Panc1 (cell line): ENCODE data around the gene ZP4. TPM values are rescaled to one million over a fixed set of nuclear protein-coding genes. Genes with fewer than 3 reads are reported as not detected.

Experiments
- ATAC-seq: fragments of 200-7000 bp; cut with Tn5 transposase; 2 replicates; pipeline ENCODE4 v1.9.1; 2020; ENCODE audit warnings: mild to moderate bottlenecking, moderate library complexity
- BruUV-seq: library from RNA; stranded (reverse); fragments of 400-500 nt; replicated peaks from 2 replicates; lab custom pipeline; 2021; lab: Mats Ljungman, UMichigan
- CTCF ChIA-PET: fragments of 300-600 bp; sonication (Branson Sonifier 250); formaldehyde crosslinking; loops from one replicate; lab custom pipeline; 2022; ENCODE audit warnings: antibody characterized with exemption; lab: Charles Lee
- POLR2A ChIA-PET: fragments of 300-600 bp; sonication (Branson Sonifier 250); formaldehyde crosslinking; loops from one replicate; lab custom pipeline; 2022; ENCODE audit warnings: antibody characterized with exemption; lab: Charles Lee
- DNase-seq: peaks from one replicate; pipeline ENCODE4 v3.0.0-alpha.2; 2010; ENCODE audit warnings: low read depth, low spot score
- H3K27ac ChIP-seq: 2 replicates; pipeline ENCODE4 v1.5.1; 2011; ENCODE audit warnings: mild to moderate bottlenecking, low read length, inconsistent platforms
- H3K27me3 ChIP-seq: fragments of 200-500 bp; sonication (Bioruptor generic); 2 replicates; pipeline ENCODE4 v1.6.0; 2014; ENCODE audit warnings: low read length, inconsistent platforms; ENCODE audit not compliant: control insufficient read depth, insufficient read depth
- H3K36me3 ChIP-seq: fragments of 200-500 bp; sonication (Bioruptor generic); 2 replicates; pipeline ENCODE4 v1.5.1; 2014; ENCODE audit warnings: inconsistent platforms, mild to moderate bottlenecking, low read length, moderate library complexity; ENCODE audit not compliant: control insufficient read depth, insufficient read depth
- H3K4me1 ChIP-seq: 2 replicates; pipeline ENCODE4 v1.5.1; 2011; ENCODE audit warnings: inconsistent platforms, mild to moderate bottlenecking, low read length, moderate library complexity; ENCODE audit not compliant: control insufficient read depth, insufficient read depth
- H3K4me3 ChIP-seq, 2 experiments: 2 replicates each; pipeline ENCODE4 v1.5.1; 2011 to 2012; ENCODE audit warnings: low read depth in 2 of 2, low read length in 2 of 2, mild to moderate bottlenecking in 2 of 2, inconsistent platforms in 1 of 2, moderate library complexity in 1 of 2
- H3K9me3 ChIP-seq: fragments of 200-500 bp; sonication (Bioruptor generic); 2 replicates; pipeline ENCODE4 v1.5.1; 2014; ENCODE audit warnings: low read depth, mild to moderate bottlenecking, inconsistent platforms, low read length, moderate library complexity; ENCODE audit not compliant: control insufficient read depth, insufficient read depth
- POLR2AphosphoS5 ChIP-seq: IDR thresholded peaks from 2 replicates; pipeline ENCODE4 v1.6.1; 2012; ENCODE audit warnings: mild to moderate bottlenecking, low read depth, low read length, moderate library complexity
- SIN3A ChIP-seq: IDR thresholded peaks from 2 replicates; pipeline ENCODE4 v1.6.1; 2012; ENCODE audit warnings: low read depth, mild to moderate bottlenecking, low read length, moderate library complexity, borderline replicate concordance; ENCODE audit not compliant: insufficient read depth
- TCF7L2 ChIP-seq: IDR thresholded peaks from 2 replicates; pipeline ENCODE4 v1.6.1; 2011; ENCODE audit warnings: mild to moderate bottlenecking, low read depth, low read length, inconsistent platforms
- in situ Hi-C: cut with HindIII; loops from 2 replicates; pipeline ENCODE4 v1.10.0; 2016; ENCODE audit warnings: low sequenced_read_pairs, low pct_unique_long_range_greater_than_20kb
- intact Hi-C: fragments of 100-400 bp; cut with micrococcal nuclease; formaldehyde crosslinking; loops from one replicate; pipeline ENCODE4 v1.10.0; 2022; ENCODE audit not compliant: unreplicated experiment
- total RNA-seq: library from RNA; stranded (reverse); gene quantifications from one replicate; pipeline ENCODE4 v1.2.1, GENCODE V29; 2021; ENCODE audit not compliant: unreplicated experiment
- TF ChIP-seq, protein P1 (sequence below): fragments of 450-650 bp; IDR thresholded peaks from 2 replicates; pipeline ENCODE4 v1.5.1; 2017; ENCODE audit warnings: mild to moderate bottlenecking
- TF ChIP-seq, protein P2 (sequence below), 2 experiments: IDR thresholded peaks; 2 replicates each; pipeline ENCODE4 v1.6.1; 2011 to 2012; ENCODE audit warnings: low read depth in 2 of 2, control low read depth in 1 of 2, low read length in 1 of 2, mild to moderate bottlenecking in 1 of 2, moderate library complexity in 1 of 2; ENCODE audit not compliant: insufficient read depth in 1 of 2

Gene ZP4
- total RNA-seq, 1 experiment from 2014 or later: not detected

DNA sequence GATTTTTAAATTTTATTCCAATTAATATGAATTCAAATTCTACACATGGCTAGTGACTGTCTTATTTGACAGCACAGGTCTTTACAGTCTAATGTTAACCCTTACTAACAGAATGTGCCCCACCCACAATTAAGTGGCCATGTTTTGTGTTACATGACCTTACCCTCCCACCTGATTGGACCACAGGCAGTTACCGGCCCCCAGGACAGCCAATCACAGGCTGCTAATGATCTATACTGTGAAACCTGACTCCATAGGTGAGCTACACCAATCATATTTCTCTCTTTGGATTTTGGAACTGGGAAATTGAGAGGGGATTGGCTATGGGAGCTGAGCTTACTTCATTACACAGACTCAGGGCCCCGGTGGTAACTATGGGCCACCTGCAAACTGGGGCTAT lies 27.5 kb downstream of the ZP4 start:
- DNase-seq (no peak), ATAC-seq (no peak)
- no peak overlapping the region for H3K27ac ChIP-seq
- in situ Hi-C loops (no loop called here), intact Hi-C loops (no loop called here)
- no peaks in the 10 kb centered on the region for H3K27me3 ChIP-seq
- ChIA-PET CTCF (interaction anchor here (0.6 to 0.9 kb wide), 2 partner anchors 26 to 827 kb away, joined by 5 to 7 read pairs; no protein-coding TSS in a partner anchor), POLR2A (no interaction called here)
- no TSS peak for BruUV-seq
- no peaks in the 10 kb centered on the region; the same call in 1 of the 2 replicates for H3K4me1 ChIP-seq
- no peaks in the 10 kb centered on the region for H3K36me3 ChIP-seq
- H3K9me3 ChIP-seq: no peaks in the 10 kb centered on the region
- TF ChIP-seq, protein P1, sequence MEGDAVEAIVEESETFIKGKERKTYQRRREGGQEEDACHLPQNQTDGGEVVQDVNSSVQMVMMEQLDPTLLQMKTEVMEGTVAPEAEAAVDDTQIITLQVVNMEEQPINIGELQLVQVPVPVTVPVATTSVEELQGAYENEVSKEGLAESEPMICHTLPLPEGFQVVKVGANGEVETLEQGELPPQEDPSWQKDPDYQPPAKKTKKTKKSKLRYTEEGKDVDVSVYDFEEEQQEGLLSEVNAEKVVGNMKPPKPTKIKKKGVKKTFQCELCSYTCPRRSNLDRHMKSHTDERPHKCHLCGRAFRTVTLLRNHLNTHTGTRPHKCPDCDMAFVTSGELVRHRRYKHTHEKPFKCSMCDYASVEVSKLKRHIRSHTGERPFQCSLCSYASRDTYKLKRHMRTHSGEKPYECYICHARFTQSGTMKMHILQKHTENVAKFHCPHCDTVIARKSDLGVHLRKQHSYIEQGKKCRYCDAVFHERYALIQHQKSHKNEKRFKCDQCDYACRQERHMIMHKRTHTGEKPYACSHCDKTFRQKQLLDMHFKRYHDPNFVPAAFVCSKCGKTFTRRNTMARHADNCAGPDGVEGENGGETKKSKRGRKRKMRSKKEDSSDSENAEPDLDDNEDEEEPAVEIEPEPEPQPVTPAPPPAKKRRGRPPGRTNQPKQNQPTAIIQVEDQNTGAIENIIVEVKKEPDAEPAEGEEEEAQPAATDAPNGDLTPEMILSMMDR: no peak
- TF ChIP-seq SIN3A: no peak
- TF ChIP-seq TCF7L2: no peak
- TF ChIP-seq, protein P2, sequence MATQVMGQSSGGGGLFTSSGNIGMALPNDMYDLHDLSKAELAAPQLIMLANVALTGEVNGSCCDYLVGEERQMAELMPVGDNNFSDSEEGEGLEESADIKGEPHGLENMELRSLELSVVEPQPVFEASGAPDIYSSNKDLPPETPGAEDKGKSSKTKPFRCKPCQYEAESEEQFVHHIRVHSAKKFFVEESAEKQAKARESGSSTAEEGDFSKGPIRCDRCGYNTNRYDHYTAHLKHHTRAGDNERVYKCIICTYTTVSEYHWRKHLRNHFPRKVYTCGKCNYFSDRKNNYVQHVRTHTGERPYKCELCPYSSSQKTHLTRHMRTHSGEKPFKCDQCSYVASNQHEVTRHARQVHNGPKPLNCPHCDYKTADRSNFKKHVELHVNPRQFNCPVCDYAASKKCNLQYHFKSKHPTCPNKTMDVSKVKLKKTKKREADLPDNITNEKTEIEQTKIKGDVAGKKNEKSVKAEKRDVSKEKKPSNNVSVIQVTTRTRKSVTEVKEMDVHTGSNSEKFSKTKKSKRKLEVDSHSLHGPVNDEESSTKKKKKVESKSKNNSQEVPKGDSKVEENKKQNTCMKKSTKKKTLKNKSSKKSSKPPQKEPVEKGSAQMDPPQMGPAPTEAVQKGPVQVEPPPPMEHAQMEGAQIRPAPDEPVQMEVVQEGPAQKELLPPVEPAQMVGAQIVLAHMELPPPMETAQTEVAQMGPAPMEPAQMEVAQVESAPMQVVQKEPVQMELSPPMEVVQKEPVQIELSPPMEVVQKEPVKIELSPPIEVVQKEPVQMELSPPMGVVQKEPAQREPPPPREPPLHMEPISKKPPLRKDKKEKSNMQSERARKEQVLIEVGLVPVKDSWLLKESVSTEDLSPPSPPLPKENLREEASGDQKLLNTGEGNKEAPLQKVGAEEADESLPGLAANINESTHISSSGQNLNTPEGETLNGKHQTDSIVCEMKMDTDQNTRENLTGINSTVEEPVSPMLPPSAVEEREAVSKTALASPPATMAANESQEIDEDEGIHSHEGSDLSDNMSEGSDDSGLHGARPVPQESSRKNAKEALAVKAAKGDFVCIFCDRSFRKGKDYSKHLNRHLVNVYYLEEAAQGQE (IDR thresholded peaks at IDR 0.05; ENCODE audit: insufficient read depth in 1 of 2, low read depth in 2 of 2, low read length in 1 of 2): no peak
- no peak for TF ChIP-seq POLR2AphosphoS5
- H3K4me3 ChIP-seq: no peak overlapping the region

DNA sequence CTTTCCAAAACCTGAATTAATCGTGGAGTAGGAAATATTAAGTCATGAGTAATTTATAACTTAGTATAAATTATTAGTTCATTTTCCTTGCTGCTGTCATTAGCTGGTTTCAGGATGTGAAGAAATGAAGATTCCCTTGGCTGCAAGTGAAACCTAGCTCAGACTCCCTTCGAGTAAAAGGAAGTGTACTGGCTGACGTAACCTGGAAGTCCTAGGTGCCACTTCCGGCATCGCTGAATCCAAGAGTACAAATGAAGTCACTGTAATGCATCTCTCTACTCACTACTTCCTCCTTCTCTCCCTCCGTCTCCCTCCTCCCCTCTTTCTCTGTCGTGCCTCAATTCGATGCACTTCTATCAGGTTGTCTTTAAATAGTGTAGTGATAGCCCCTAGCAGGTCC lies 28.8 kb downstream of the ZP4 start:
- CTCF ChIA-PET: no interaction called here
- no peak overlapping the region for H3K4me3 ChIP-seq
- ATAC-seq (no peak), DNase-seq (no peak)
- no peaks in the 10 kb centered on the region for H3K27me3 ChIP-seq
- no peaks in the 10 kb centered on the region for H3K36me3 ChIP-seq
- POLR2A ChIA-PET: no interaction called here
- intact Hi-C loops (no loop called here), in situ Hi-C loops (no loop called here)
- no peaks in the 10 kb centered on the region; the same call in 1 of the 2 replicates for H3K4me1 ChIP-seq
- no peak for TF ChIP-seq SIN3A
- TF ChIP-seq, protein P1: no peak
- BruUV-seq: no TSS peak
- H3K27ac ChIP-seq: no peak overlapping the region
- no peaks in the 10 kb centered on the region for H3K9me3 ChIP-seq
